Measurements from ENCODE around the gene CDK14.
"Not testable (repeated sequence)": the region's sequence is repeated elsewhere in the genome, so short reads cannot be mapped to it uniquely, and the experiment has no call there.

The CDK14 gene

DNA sequence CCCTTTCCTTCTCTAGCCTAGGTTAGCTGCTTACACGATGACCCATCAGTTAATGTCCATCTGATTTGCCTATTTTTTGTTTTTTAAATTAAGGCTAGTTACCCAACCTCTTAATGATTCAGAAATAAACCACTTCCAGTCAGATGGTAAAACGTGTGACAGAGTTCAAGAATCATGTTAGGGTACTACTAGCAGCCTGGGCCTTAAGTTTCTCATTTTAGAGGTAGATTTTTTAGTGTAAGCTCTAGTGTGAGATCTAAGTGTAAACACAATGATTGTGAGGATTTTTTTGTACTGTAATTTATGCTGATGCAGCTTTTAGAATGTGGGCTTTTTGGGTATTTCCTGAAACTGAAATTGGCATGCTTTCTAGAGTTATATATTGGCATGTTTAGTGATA is 130.0 kb downstream of the CDK14 start:
- DNase-seq, result no peak

- DNase-seq, result no peak
These were observed 130.5 kb downstream of the CDK14 start for GRCh38 chr7:90726623-90727022.

DNA sequence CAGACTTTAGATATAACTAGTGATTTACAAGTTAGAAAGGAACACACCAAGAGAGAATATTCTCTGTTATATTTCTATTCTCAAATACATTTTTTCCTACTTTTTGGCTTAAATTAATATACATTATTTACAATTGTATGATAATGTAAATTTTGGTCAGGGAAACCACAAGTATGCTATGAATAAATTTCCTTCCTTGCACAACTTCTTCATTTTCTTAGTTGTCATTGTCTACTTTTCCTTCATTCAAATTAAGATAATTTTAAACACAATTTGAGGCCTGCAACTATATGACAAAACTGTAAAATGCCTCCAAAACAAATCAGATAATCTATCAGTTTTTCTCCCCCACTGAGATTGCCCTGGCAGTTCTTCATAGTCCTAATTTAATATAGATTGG is 131.3 kb downstream of the CDK14 start:
- no peak for DNase-seq

GRCh38 chr7:90728568-90728967 is 132.4 kb downstream of the CDK14 start:
- DNase-seq, result no peak

DNA sequence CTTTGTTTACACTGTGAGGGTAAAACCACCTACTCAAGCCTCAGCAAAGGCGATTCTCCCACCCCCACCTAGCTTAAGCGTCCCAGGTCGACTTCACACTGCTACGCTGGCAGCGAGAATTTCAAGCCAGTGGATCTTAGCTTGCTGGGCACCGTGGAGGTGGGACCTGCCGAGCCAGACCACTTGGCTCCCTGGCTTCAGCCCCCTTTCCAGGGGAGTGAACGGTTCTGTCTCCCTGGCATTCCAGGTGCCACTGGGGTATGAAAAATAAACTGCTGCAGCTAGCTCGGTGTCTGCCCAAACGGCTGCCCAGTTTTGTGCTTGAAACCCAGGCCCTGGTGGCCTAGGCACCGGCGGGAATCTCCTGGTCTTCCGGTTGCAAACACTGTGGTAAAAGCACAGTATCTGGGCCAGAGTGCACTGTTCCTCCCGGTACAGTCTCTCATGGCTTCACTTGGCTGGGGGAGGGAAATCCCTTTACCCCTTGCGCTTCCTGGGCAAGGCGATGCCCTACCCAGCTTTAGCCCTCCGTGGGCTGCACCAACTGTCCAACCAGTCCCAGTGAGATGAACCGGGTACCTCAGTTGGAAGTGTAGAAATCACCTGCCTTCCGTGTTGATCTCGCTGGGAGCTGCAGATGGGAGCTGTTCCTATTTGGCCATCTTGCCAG is 139.6 kb downstream of the CDK14 start:
- not testable (repeated sequence) for DNase-seq

GRCh38 chr7:90736316-90736715 is 140.2 kb downstream of the CDK14 start:
- DNase-seq, result no peak

DNA sequence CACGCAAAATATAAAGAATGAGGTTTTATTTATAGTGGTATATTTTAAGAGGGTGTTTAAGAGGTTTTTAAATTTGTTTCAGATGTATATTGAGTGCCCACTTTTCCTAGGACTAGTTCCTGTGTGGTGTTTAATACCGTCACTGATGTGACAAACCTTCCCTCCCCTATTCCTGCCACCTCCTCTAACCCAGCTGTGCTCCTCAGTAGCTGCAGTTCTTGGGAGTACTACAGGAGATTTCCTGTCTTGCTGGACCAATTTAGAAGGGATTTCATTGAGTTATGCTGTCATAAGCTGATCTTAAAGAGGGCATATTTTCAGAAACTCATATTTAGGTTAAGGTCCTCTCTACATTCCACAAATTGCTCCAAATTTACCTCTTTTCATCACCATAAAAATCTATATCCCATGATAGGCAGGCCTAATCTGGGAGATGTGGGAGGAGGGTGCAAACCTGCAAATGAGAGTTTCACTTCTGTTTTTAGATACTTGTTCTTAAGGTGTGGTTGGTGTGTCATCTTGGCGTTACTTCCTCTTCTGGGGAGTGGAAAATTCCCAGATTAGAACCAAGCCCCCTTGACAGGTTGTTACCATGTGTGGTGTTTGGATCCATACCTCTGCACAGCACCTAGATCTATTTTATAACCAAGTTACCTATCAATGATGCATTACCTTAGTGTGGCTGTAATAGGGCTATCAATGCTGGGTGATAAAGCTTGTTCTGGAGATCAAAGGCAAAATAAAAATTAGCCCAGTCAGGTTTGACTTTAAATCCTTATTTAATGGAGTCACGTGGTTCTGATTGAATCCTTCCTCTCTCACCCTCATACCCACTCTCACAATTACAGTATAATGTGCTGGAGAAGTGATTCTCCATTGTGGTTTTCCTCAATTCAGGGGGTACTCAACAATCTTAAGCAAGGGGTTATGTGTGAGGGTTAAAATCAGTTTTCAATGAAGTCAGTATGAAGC is 141.1 kb downstream of the CDK14 start:
- no peak for DNase-seq

DNA sequence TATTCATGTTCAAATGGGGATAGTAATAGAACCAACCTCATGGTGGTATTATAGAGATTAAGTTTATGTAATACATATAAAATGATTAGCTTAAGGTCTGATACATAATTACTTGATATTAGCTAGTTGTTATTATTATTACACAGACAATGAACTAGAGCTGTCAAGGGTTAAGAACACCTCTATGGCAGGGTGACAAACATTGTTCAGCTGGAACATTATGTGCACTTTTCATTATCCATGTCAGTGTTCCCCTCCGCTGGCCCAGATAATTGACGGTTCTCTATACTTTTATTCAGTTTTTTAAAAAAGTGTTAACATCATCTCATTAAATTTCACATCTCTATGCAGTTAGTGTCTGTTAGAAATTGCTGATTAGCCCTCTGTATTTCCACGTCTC is 142.1 kb downstream of the CDK14 start:
- no peak for DNase-seq

GRCh38 chr7:90739716-90740115 is 143.6 kb downstream of the CDK14 start:
- DNase-seq, result no peak

- no peak for DNase-seq
These were observed 144.3 kb downstream of the CDK14 start for GRCh38 chr7:90740386-90740785.

GRCh38 chr7:90743626-90744025 is 147.5 kb downstream of the CDK14 start:
- DNase-seq, result no peak

- DNase-seq, result no peak
These were observed 151.4 kb downstream of the CDK14 start for GRCh38 chr7:90747516-90747915.

DNA sequence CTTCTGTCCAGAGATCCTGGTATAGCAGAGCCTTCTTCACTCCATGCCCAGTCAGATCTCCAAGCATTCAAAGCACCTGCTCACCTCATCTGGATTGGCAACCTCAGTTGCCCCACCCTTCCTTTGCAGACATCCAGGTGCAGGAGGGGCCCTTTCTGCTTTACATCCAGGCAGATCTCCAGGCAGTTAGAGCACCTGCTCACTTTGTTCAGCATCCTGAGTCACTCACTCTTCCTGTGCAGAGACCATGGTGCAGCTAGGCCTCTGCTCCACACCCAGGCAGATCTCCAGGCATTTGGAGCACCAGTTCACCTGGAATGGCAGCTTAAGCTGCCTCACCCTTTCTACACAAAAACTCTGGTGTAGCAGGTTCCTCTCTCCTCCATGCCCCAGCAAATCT is 153.1 kb downstream of the CDK14 start:
- peak; percentile 18 for DNase-seq

- no peak for DNase-seq
These were observed 153.7 kb downstream of the CDK14 start for GRCh38 chr7:90749774-90750173.

DNA sequence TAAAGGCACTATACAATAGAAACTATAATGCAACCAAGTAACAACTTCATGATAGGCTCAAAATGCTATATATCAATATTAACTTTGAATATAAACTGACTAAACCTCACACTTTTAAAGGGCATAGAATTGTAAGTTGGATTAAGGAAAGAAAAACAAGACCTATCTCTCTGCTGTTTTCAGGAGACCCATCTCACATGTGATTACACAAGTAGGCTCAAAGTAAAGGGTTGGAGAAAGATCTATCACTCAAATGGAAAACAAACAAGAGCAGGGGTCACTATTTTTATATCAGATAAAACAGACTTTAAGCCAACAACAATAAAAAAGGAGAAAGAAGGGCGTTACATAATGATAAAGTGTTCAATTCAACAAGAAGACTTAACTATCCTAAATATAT is 155.5 kb downstream of the CDK14 start:
- DNase-seq, result no peak

DNA sequence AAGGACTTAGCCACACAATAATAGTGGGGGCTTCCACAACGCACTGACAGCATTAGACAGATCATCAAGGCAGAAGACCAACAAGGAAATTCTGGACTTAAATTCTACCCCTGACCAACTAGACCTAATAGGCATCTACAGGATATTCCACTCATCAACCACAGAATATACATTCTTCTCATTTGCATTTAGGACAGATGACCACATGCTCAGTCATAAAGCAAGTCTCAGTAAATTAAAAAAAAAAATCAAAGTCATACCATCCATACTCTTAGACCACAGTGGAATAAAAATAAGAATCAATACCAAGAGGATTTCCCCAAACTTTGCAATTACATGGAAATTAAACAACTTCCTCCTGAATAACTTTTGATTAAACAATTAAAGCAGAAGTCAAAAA is 155.9 kb downstream of the CDK14 start:
- DNase-seq, result no peak

DNA sequence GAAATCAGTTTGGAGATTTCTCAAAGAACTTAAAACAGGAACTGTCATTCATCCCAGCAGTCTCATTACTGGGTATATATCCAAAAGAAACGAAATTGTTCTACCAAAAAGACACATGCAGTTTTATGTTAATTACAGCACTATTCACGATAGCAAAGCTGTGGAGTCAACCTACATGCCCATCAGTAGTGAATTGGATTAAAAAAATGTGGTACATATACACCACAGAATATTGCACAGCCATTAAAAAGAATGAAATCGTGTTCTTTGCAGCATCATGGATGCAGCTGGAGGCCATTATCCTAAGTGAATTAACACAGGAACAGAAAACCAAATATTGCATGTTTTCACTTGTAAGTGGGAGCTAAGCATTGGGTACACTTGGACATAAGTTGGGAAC is 158.9 kb downstream of the CDK14 start:
- DNase-seq, result no peak

DNA sequence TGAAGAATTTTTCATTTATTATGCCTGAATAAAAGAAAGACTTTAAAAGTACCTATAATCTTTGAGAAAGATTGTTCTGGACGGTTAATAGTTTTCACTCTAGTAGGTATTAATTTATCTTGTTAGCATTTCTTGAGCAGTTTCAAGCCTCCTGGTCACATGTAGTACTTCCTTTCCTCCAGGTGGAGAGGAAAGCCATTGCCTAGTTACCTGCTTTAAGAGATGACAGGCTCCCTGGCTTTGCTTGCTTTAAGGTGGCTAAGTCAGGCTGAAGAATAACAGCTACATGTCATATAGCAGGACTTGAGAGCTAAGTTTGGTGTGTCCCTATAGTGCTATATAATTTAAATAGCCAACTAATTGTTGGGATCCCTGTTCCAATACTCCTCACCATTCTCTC is 160.2 kb downstream of the CDK14 start:
- DNase-seq, result no peak

DNA sequence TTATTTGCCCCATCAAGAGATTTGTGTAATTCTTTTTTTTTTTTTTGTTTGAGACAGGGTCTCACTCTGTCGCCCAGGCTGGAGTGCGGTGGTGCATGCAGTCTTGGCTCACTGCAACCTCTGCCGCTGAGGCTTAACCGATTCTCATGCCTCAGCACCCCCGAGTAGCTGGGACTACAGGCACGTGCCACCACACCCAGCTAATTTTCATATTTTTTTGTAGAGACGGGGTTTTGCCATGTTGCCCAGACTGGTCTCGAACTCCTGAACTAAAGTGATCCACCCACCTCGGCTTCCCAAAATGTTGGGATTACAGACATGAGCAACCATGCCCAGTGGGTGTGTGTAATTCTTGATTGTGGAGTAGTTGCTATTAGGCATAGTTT is 161.4 kb downstream of the CDK14 start:
- not testable (repeated sequence) for DNase-seq

DNA sequence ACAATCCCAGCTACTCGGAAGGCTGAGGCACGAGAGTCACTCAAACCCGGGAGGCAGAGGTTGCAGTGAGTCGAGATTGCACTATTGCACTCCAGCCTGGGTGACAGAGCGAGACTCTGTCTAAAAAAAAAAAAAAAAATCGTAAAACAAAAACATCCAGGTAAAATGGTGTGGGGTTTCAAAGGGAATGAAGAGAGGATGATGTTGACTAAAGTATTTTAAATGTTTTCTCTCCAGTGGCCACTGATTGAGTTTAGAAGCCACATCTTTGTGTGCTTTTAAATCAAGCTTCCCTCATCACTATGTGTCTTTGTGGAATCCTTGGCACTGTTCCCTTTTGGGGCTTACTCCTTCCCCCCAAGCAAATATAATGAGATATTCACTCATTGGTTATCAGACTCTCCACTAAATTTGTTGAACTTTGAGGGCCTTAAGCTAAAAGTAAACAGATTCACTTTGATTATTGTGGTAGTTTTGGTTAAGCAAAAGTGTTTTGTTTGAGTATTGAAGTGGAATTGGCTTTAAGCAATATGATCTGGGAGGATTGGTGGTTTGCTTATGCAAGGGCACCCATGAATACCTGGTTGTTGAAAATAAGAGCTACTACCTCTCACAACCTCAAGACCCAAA is 162.9 kb downstream of the CDK14 start:
- DNase-seq, result no peak

DNA sequence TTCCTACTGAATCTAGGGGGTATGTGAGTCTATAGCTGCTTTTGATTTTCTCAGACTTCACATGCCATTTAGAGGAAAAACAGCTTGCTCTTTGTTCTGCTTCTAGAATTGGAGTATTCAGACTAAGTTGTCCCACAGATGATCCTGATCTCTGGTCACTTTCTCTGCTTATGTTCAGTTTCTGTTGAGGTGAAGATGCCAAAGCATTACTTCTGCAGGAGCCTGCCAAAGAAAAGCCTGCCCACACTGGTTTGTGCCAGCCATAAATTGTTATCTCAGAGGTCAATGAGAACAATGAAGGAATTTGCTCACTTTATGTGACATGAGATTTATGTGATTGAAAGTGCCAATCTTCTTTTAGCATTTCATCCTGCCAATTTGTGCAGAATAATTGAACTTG is 163.6 kb downstream of the CDK14 start:
- DNase-seq, result no peak

DNA sequence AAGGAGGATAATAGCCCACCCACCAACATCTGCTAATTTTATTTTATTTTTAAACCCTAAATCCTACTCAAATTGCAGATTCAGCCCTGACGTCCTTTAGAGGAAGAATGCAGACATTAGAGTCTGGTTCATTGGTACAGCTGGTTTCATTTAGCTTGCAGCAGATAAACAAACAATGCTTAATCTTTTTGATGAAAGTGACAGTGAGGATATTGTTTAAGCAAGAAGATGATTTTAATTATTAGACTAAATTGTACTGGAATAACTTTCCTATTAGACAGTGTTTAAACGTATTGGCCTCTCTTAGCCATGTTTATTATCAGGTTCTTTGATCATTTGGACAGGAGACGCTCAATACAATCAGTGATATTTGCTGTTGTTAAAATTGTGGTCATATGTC is 164.8 kb downstream of the CDK14 start:
- DNase-seq, result no peak

- DNase-seq, result no peak
These were observed 165.5 kb downstream of the CDK14 start for GRCh38 chr7:90761584-90761983.

DNA sequence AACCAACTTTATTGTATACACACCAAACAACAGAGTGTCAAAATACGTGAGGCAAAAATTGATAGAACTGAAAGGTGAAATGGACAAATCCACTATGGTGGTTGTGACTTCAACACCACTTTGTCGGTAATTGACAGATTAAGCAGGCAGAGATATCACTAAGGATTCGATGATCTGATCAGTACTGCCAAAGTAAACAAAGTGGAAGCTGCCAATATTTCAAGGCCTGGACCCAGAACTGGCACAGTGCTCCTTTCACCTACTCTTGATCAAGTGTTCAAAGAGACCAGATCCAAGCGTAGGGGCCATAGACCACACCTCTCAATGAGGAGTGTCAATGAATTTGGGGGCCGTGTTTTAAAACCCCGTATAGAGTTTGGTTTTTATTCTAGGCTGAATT is 167.0 kb downstream of the CDK14 start:
- DNase-seq, result no peak

Measured in SHP77 treated with DMSO at 0.1 percent for 48 hours (cell line).